K562 (cell line): ENCODE results near the gene ZFPM1. TPM values are rescaled to one million over a fixed set of nuclear protein-coding genes. Genes with fewer than 3 reads are reported as not detected.

Experiments used
- ATF6 ChIP-seq: sonication (generic); formaldehyde crosslinking; IDR thresholded peaks from 2 replicates; pipeline ENCODE4 v1.4.0; 2020; ENCODE audit warnings: mild to moderate bottlenecking, missing genetic modification reagents
- BMI1 ChIP-seq: fragments of 150-350 bp; IDR thresholded peaks from 2 replicates; pipeline ENCODE4 v1.6.1; 2014; ENCODE audit warnings: low read length
- BRD9 ChIP-seq: fragments of 450-650 bp; IDR thresholded peaks from 2 replicates; pipeline ENCODE4 v1.6.1; 2018; ENCODE audit warnings: low read depth; ENCODE audit not compliant: partially characterized antibody
- CBFB ChIP-seq: sonication (generic); formaldehyde crosslinking; IDR thresholded peaks from 2 replicates; pipeline ENCODE4 v1.4.0; 2020; ENCODE audit warnings: mild to moderate bottlenecking, missing genetic modification reagents
- ELF4 ChIP-seq: fragments of 450-650 bp; formaldehyde crosslinking; IDR thresholded peaks from 2 replicates; pipeline ENCODE4 v1.4.0; 2022; ENCODE audit warnings: missing genetic modification characterization
- ETV5 ChIP-seq: sonication (generic); formaldehyde crosslinking; IDR thresholded peaks from 2 replicates; pipeline ENCODE4 v1.4.0; 2020; ENCODE audit warnings: low read depth, mild to moderate bottlenecking, missing genetic modification reagents
- GTF2E2 ChIP-seq: fragments of 200-800 bp; sonication (Bioruptor generic); IDR thresholded peaks from 2 replicates; pipeline ENCODE4 v1.6.1; 2016; ENCODE audit warnings: missing genetic modification characterization, missing compliant biosample characterization
- HNRNPH1 ChIP-seq: fragments of 200-400 bp; formaldehyde crosslinking; optimal IDR thresholded peaks from 2 replicates; pipeline ENCODE3; 2017; ENCODE audit warnings: low read depth, mild to moderate bottlenecking, low read length, moderate library complexity
- KLF13 ChIP-seq: fragments of 450-650 bp; IDR thresholded peaks from 2 replicates; pipeline ENCODE4 v1.6.1; 2016; ENCODE audit warnings: missing genetic modification characterization, low read depth, mild to moderate bottlenecking, missing compliant biosample characterization, moderate library complexity, borderline replicate concordance
- MTF1 ChIP-seq: fragments of 250-450 bp; sonication (Bioruptor Pico); IDR thresholded peaks from 2 replicates; pipeline ENCODE4 v1.9.0; 2021; ENCODE audit warnings: moderate library complexity, mild to moderate bottlenecking, inconsistent platforms, borderline replicate concordance
- NCOA4 ChIP-seq: fragments of 450-650 bp; IDR thresholded peaks from 2 replicates; pipeline ENCODE4 v1.6.1; 2018; ENCODE audit warnings: mild to moderate bottlenecking; ENCODE audit not compliant: partially characterized antibody
- PHF20 ChIP-seq: fragments of 450-650 bp; IDR thresholded peaks from 2 replicates; pipeline ENCODE4 v1.6.1; 2018; ENCODE audit not compliant: partially characterized antibody
- PML ChIP-seq: IDR thresholded peaks from 2 replicates; pipeline ENCODE4 v1.6.1; 2012; ENCODE audit warnings: low read length, inconsistent platforms
- PURB ChIP-seq: sonication (generic); formaldehyde crosslinking; IDR thresholded peaks from 2 replicates; pipeline ENCODE4 v1.9.0; 2021; ENCODE audit warnings: low read depth, mild to moderate bottlenecking, missing genetic modification reagents
- RBM14 ChIP-seq: fragments of 200-400 bp; formaldehyde crosslinking; IDR thresholded peaks from 2 replicates; pipeline ENCODE4 v1.6.1; 2018; ENCODE audit warnings: low read depth, mild to moderate bottlenecking, low read length, moderate library complexity, borderline replicate concordance; ENCODE audit not compliant: insufficient read depth
- RFX5 ChIP-seq: IDR thresholded peaks from 2 replicates; pipeline ENCODE4 v1.6.1; 2011; ENCODE audit warnings: low read depth, mild to moderate bottlenecking, improper control_type of control experiment, low read length
- STAT5A ChIP-seq: IDR thresholded peaks from 2 replicates; pipeline ENCODE4 v1.6.1; 2012; ENCODE audit warnings: low read length, inconsistent platforms, borderline replicate concordance
- TCFL5 ChIP-seq: fragments of 250-450 bp; sonication (Bioruptor Pico); conservative IDR thresholded peaks from 2 replicates; pipeline ENCODE4 v1.6.1; 2021; ENCODE audit warnings: mild to moderate bottlenecking, moderate library complexity, matching md5 sums
- TOE1 ChIP-seq, 2 experiments: fragments of 450-650 bp in 1 of 2; sonication (generic) in 1 of 2; formaldehyde crosslinking in 1 of 2; IDR thresholded peaks; 2 replicates each; pipeline versions ENCODE4 v1.7.1 to v1.8.0; 2016 to 2022; ENCODE audit warnings: borderline replicate concordance in 2 of 2, mild to moderate bottlenecking in 2 of 2, antibody characterized with exemption in 1 of 2, inconsistent platforms in 1 of 2, low read depth in 1 of 2, missing genetic modification reagents in 1 of 2, moderate library complexity in 1 of 2
- ZBTB49 ChIP-seq: sonication (generic); formaldehyde crosslinking; IDR thresholded peaks from 2 replicates; pipeline ENCODE4 v1.8.0; 2022; ENCODE audit warnings: missing genetic modification reagents, mild to moderate bottlenecking, borderline replicate concordance
- ZNF589 ChIP-seq: fragments of 200-800 bp; sonication (Bioruptor generic); IDR thresholded peaks from 2 replicates; pipeline ENCODE4 v1.6.1; 2016; ENCODE audit warnings: low read depth, missing genetic modification characterization, missing compliant biosample characterization
- ZNF717 ChIP-seq: fragments of 250-450 bp; sonication (Bioruptor Pico); IDR thresholded peaks from 2 replicates; pipeline ENCODE4 v1.5.0; 2021
- ZNF79 ChIP-seq: fragments of 250-450 bp; sonication (Bioruptor Pico); IDR thresholded peaks from 2 replicates; pipeline ENCODE4 v1.4.0; 2020; ENCODE audit warnings: low read depth, mild to moderate bottlenecking, moderate library complexity
- ZZZ3 ChIP-seq: fragments of 450-650 bp; IDR thresholded peaks from 2 replicates; pipeline ENCODE4 v1.6.1; 2016; ENCODE audit warnings: antibody characterized with exemption, mild to moderate bottlenecking, moderate library complexity
- polyA plus RNA-seq, 8 experiments: library from polyadenylated mRNA; depleted of rRNA in 4 of 8; stranded (reverse) in 5 of 8; unstranded in 3 of 8; fragments of >200 nt; fragmentation: Nextera tagmentation in 2 of 8; fragmentation: Illumina TruSeq in 1 of 8; extraction: Ambion mirVana in 2 of 8; extraction: Trizol in 1 of 8; gene quantifications; 2 replicates each; pipeline versions ENCODE4 v1.2.1 to v1.2.3, GENCODE V29; 2011 to 2014; ENCODE audit warnings: inconsistent platforms in 1 of 8, missing spikeins in 1 of 8
- total RNA-seq, 7 experiments: library from RNA; depleted of rRNA in 6 of 7; stranded (reverse); fragments of >200 nt in 6 of 7; fragmentation: Illumina TruSeq in 2 of 7; extraction: Trizol in 2 of 7; gene quantifications; 2 replicates each; pipeline versions ENCODE4 v1.2.1 to v1.2.3, GENCODE V29; 2011 to 2021; ENCODE audit warnings: low replicate concordance in 1 of 7

The ZFPM1 gene
- total and polyA plus RNA-seq, 9 of the 15 experiments (the other 6 are each of a cell fraction or from before 2014, with no cell fraction given): 0.03 to 35.9 (median 1.4) TPM

- TF ChIP-seq ZBTB49 (CRISPR knock-in tag) (peak; percentile 47; the same call in 1 of the 2 replicates), ELF4 (no peak), PURB (CRISPR knock-in tag) (no peak), TCFL5 (CRISPR knock-in tag) (no peak), ZNF79 (CRISPR knock-in tag) (no peak), BMI1 (no peak), HNRNPH1 (no peak), ATF6 (CRISPR knock-in tag) (no peak), ZNF589 (CRISPR knock-in tag) (no peak), RFX5 (no peak), RBM14 (no peak), ETV5 (CRISPR knock-in tag) (peak; percentile 28; the same call in 1 of the 2 replicates), NCOA4 (no peak), TOE1 (IDR thresholded peaks at IDR 0.05; ENCODE audit: borderline replicate concordance) (no peak; the same call in 1 of the 2 replicates), TOE1 (CRISPR knock-in tag; IDR thresholded peaks at IDR 0.05; ENCODE audit: borderline replicate concordance, low read depth) (no peak), BRD9 (no peak), CBFB (CRISPR knock-in tag) (0 out of 2 replicates have a peak, but pooled peaks have one; percentile 32), PHF20 (no peak), ZZZ3 (no peak), MTF1 (no peak), ZNF717 (no peak), PML (no peak), GTF2E2 (no peak), STAT5A (no peak), KLF13 (tag) (no peak)
Observed at GRCh38 chr16:88452482-88453216, 431 bp upstream of the ZFPM1 start (continued).
